Measurements from ENCODE around the gene FCN3. TPM values are rescaled to one million over a fixed set of nuclear protein-coding genes. Genes with fewer than 3 reads are reported as not detected.

FCN3 gene
- polyA plus RNA-seq, 1 experiment = not detected

GRCh38 chr1:27339213-27339612 is 35.4 kb downstream of the FCN3 start:
- CTCF ChIA-PET = interaction anchor here (1.2 to 3.3 kb wide), 3 partner anchors 12 to 40 kb away, joined by 3 to 10 read pairs (median 7); no protein-coding TSS in a partner anchor
- H3K36me3 ChIP-seq (ENCODE audit: control insufficient read depth, insufficient read depth, low read length) = peaks cover 19% of the 10 kb centered on the region
- H3K27me3 ChIP-seq (ENCODE audit: control insufficient read depth, insufficient read depth, low read length) = no peaks in the 10 kb centered on the region
- TF ChIP-seq CTCF (IDR thresholded peaks at IDR 0.05; ENCODE audit: insufficient read depth, low read depth, low read length) = no peak
- POLR2A ChIA-PET = no interaction called here
- no peak for DNase-seq (ENCODE audit: low read depth)
- H3K4me3 ChIP-seq (ENCODE audit: low read depth, low read length) = no peak overlapping the region

- ChIA-PET POLR2A (no interaction called here), CTCF (interaction anchor here (1.2 to 1.5 kb wide), 2 partner anchors 19 to 39 kb away, joined by 3 to 7 read pairs; no protein-coding TSS in a partner anchor)
- H3K27me3 ChIP-seq (ENCODE audit: control insufficient read depth, insufficient read depth, low read length) = no peaks in the 10 kb centered on the region
- DNase-seq (ENCODE audit: low read depth) = no peak
- peaks cover 23% of the 10 kb centered on the region for H3K36me3 ChIP-seq (ENCODE audit: control insufficient read depth, insufficient read depth, low read length)
- no peak for TF ChIP-seq CTCF (IDR thresholded peaks at IDR 0.05; ENCODE audit: insufficient read depth, low read depth, low read length)
- H3K4me3 ChIP-seq (ENCODE audit: low read depth, low read length) = no peak overlapping the region
Observed at GRCh38 chr1:27338751-27339150, 35.9 kb downstream of the FCN3 start.

GRCh38 chr1:27336756-27337155 is 37.9 kb downstream of the FCN3 start:
- POLR2A ChIA-PET = interaction anchor here (0.6 kb wide), 1 partner anchor 264 kb away, joined by 8 read pairs; no protein-coding TSS in a partner anchor
- no peak for DNase-seq (ENCODE audit: low read depth)
- no peak overlapping the region for H3K4me3 ChIP-seq (ENCODE audit: low read depth, low read length)
- H3K27me3 ChIP-seq (ENCODE audit: control insufficient read depth, insufficient read depth, low read length) = no peaks in the 10 kb centered on the region
- no peak for TF ChIP-seq CTCF (IDR thresholded peaks at IDR 0.05; ENCODE audit: insufficient read depth, low read depth, low read length)
- H3K36me3 ChIP-seq (ENCODE audit: control insufficient read depth, insufficient read depth, low read length) = peaks cover 29% of the 10 kb centered on the region
- CTCF ChIA-PET = interaction anchor here (1.5 to 6.3 kb wide), 4 partner anchors 10 to 293 kb away, joined by 3 to 70 read pairs (median 21); no protein-coding TSS in a partner anchor

GRCh38 chr1:27335506-27336422 is 38.9 kb downstream of the FCN3 start:
- TF ChIP-seq CTCF (IDR thresholded peaks at IDR 0.05; ENCODE audit: insufficient read depth, low read depth, low read length) = no peak
- H3K36me3 ChIP-seq (ENCODE audit: control insufficient read depth, insufficient read depth, low read length) = peaks cover 29% of the 10 kb centered on the region
- POLR2A ChIA-PET = no interaction called here
- no peaks in the 10 kb centered on the region for H3K27me3 ChIP-seq (ENCODE audit: control insufficient read depth, insufficient read depth, low read length)
- CTCF ChIA-PET = interaction anchor here (1.5 to 6.3 kb wide), 5 partner anchors 9 to 292 kb away, joined by 3 to 70 read pairs (median 8); partner anchors contain the start of gene MAP3K6
- no peak for DNase-seq (ENCODE audit: low read depth)
- no peak overlapping the region for H3K4me3 ChIP-seq (ENCODE audit: low read depth, low read length)

GRCh38 chr1:27333717-27334279 is 40.8 kb downstream of the FCN3 start:
- no peak for TF ChIP-seq CTCF (IDR thresholded peaks at IDR 0.05; ENCODE audit: insufficient read depth, low read depth, low read length)
- CTCF ChIA-PET = interaction anchor here (0.5 to 6.3 kb wide), 18 partner anchors 10 to 367 kb away, joined by 3 to 70 read pairs (median 7); partner anchors contain the start of genes MAP3K6 and SYTL1
- DNase-seq (ENCODE audit: low read depth) = no peak
- no peaks in the 10 kb centered on the region for H3K27me3 ChIP-seq (ENCODE audit: control insufficient read depth, insufficient read depth, low read length)
- peaks cover 29% of the 10 kb centered on the region for H3K36me3 ChIP-seq (ENCODE audit: control insufficient read depth, insufficient read depth, low read length)
- H3K4me3 ChIP-seq (ENCODE audit: low read depth, low read length) = no peak overlapping the region
- POLR2A ChIA-PET = interaction anchor here (0.5 kb wide), 1 partner anchor 32 kb away, joined by 13 read pairs; no protein-coding TSS in a partner anchor
